Measurements from ENCODE around the gene UBE2Z.
"Not testable (repeated sequence)": the region's sequence is repeated elsewhere in the genome, so short reads cannot be mapped to it uniquely, and the experiment has no call there.

UBE2Z gene

DNA sequence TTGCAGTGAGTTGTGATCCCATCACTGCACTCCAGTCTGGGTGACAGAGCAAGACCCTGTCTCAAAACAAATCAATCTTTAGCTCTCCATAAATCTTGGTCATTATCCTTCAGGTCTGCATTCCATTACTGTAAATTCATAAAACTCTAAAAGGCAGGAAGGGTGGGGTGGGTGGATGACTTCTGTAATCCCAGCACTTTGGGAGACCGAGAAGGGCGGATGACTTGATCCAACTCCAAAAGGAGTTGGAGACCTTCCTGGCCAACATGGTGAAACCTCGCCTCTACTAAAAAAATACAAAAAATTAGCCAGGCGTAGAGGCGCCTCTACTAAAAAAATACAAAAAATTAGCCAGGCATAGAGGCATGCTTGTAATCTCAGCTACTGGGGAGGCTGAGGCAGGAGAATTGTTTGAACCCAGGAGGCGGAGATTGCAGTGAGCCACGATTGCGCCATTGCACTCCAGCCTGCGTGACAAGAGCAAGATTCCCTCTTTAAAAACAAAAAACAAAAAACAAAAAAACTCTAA, 2.2 kb upstream of the UBE2Z start:
- DNase-seq: no peak

DNA sequence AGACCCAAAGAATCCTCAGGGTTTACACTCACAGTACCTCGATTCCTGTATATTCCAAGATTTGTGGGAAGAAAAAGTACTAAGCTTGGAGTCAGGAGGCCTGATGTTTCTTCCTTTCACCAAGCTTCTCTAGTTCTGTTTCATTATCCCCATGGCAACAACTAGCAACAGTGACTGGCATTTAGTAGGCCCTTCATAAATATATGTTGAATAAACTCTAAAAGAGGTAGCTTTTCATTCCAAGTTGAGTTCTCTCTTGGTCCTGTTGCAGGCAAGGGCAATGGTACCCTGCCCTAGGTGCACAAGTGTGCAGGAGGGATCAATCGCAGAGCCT, 527 bp upstream of the UBE2Z start:
- no peak for DNase-seq

DNA sequence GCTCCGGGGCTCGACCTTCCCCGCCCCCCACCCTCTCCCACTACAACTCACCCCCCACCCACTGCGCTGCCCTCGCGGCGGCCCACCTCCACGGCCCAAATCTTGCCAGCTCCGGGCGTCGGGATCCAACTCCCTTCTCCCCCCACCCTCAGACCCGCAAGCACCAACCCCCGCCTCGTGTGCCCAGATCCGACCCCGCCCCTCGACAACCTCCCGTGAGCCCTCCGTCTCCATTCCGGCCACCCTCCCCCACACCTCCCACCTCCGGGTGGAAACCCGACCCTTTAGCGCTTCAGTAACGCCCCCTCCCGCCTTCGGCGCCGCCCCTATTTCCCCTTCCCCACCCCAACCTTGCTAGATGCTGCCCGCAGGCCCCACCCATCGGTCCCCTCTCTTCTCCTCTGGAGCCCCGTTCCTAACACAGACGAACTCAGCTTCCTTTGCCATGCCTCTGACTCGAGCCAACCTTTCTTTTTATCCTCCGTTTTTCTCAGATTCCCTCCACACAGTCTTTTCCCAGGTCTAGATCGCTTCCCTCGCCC, 717 bp downstream of the UBE2Z start:
- DNase-seq: peak; percentile 89 to 97

DNA sequence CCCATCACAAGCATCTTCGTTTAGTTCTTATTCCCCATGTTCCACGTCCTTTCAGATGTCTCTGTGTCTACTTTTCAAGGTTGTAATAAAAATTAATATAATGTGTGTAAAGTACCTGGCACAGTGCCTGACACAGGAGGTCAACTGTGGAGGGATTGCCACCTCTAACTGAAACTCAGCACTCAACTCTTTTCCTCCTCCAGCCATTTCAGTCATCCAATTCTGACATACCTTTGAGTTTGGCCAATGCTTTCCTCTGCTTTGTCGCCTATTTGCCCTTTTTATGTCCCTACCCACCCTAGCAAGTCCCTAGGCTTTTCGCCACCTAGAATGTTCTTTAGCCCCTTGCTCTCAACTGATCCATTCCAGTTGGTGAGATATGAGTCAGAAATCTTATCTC, 1.6 kb downstream of the UBE2Z start:
- DNase-seq: no peak

DNA sequence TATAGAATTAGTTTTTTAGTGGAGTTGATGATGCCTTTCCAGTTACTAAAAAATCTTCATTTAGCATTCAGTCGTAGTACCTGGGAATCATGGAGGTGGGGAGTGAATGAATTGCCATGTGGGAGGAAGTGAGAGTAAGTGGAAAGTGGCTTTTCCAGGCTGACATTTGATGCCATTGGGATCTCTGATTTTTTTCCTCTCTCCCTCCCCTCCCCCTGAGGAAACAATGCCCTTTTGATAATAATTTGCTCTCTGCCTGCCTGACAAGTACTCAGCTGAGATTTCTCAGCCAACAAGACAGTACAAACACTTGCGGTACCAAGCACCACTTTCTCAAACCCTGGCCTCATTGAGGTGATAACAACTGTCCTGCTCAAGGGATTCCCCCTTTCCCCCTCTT, 2.2 kb downstream of the UBE2Z start:
- DNase-seq: no peak

DNA sequence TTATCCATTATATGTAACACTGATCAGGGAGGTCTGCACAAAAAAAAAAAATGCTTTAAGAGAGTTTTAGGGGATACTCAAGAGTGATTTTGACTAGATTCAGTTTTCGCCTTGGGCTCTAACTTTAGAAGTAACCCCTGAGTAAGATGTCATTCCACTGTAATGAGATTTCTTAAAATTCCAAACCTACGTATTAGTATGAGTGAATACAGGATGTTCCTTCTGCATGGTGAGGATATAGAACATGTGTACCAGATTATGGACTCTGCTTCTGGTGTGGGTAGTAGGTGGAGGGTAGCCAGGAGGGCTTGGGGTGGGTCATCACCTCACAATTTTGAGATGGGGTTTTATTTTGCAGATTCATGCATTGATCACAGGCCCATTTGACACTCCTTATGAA, 4.3 kb downstream of the UBE2Z start:
- DNase-seq: no peak

DNA sequence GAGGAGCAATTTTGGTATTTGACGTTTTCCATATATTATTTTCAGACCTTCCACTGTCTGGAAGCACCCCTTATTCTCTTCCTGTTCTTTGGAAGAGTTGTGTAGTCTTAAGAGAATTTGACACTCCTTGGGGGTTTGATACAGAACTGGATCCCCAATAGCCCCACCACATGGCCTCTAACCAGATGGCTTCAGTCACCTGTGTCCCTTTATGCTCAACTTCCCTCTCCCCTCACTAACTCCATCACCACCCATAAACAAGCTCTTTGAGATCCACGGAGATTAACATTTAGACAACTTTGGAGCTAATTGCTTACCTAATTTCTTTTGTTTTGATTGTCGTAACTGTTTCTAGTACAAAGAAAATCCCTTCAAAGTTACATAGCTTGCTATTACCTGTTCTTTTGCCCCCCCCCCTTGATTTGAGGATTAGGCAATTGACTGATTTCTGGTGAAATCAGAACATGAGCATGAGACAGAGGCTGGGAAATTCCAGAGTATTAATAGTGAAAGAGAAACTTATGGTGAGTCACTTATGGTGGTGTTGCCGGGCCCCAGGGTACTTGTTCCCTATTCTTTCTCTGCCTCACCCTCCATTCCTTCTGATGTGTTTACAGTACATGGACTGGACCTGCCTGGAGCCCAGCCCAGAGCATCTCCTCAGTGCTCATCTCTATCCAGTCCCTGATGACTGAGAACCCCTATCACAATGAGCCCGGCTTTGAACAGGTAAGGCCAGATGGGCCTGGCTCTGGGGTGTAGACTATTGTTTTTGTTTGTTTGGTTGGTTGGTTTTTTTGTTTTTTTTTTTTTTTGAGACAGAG, 7.5 kb downstream of the UBE2Z start:
- DNase-seq: peak; percentile 55 to 64

DNA sequence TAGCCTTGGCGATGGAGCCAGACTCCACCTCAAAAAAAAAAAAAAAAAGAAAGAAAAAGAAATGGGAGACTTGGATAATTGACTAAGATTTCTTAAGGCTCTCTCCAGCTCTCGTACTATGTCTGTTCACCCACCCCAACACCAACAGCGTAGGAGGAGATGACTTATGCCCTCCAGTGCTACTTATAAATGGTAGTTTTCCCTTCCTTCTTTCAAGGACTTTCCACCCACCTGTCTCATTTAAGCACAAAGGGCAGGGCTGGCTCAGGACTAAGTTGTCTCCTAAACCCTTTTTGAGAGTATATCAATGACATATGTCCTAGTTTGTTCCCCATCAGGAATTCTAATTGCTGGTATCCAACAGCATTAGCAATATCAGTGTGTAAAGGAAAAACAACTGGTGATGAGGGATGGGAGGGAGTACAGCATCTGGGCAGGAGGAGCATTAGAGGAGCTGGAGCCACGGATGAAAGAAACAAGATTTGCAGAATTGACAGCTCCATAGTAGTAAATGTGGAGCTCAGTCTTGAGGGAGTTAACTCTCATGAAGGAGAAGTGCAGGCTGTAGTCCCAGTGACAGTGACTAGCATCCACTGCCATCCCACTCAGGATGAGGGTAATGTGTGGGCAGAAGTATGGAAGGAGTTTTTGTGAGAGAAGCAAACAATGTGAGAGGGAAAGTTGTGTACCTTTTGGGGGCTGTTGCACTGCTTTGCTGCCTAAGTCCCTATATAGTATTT, 17.2 kb downstream of the UBE2Z start:
- no peak for DNase-seq

DNA sequence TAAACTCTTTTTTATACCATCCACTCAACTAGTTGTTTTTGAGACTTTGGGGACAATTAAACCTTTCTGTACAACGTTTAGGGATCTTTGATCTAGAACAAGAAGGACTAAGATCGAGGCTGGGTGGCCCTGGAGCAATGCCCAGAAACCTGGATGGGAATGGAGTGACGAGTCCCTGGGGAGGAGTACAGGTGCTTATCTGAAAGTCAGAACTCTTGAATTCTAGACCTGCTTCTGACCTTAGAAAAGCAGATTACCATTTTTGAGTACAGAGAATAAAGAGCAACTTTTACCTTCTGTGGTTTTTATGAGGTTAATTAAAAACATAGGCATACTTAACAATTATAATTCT, 17.8 kb downstream of the UBE2Z start:
- no peak for DNase-seq

DNA sequence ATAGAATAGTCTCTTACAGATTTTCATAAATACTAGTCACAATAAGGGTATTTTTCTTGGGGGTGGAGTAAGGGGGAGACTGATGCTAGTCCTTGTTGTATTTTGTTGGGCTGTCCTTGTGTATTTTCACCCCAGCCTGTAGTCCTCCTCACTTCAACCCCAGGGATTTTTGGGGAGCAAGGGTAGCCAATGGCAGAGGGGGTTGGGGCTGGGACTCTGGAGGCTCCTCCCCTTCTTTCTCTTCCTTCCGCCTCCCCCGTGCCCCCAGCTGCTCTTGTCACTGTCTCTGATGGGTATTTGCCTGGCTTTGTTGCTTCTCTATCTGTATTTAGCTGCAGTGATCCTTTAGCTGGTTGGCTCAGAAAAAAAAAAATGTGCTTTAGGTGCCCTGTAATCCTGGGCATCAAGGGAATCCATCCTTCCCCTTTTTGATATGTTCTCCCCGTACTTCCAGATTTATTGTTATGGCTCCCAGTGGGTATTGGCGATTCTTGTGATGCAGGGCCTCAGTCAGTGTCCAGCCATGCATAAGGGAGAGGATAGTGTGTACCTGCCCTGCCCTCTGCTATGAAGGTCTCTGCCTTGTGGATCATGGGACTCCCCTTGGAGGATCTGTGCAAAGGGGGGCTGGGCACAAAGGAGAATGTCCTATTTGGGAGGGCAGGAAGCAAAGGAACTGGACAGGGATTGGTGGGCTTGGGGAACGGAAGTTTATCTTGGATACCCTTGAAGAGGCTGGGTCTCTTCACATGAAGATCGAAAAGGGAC, 20.0 kb downstream of the UBE2Z start:
- DNase-seq: no peak

DNA sequence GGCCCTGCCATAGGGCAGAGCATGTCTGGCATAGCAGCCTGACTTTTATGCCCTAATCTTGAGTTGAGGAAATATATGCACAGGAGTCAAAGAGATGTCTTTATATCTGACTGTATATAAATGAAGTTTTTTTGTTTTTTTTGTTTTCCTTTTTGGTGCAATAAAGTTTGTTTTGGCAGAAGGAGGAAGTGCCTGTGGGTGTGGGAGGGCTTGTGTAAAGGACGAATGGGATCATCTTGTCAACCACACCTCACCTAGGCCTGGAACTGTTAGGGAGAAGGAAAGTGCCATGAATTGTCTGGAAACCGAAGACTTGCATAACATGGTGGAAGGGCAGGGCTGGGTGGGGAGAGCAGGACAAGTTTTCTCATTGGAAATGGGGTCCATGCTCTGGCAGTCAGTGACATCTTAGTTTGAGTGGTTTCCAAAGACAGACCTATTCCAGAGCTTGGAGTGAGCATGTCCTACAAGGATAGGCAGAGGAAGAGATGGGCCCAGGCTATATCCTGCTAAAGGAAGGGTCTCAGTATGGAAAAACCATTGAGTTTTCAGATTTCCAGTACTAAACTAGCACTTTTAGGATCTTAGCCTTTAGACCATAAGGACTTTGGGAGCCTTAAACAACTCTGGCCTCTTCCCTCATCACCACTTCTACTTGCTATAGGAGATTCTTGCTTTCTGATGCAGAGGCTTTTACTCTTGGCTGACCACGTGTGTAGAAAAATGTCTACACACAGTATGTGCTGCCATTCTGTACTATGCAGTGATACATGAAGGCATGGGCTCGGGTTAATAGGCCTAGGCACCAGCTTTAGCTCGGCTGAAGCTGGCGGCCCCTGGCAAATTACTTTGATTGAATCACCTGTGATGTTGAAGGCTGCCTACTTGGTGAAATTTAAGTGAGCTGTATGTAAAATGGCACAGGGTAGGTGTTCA, 20.9 kb downstream of the UBE2Z start:
- no peak for DNase-seq

DNA sequence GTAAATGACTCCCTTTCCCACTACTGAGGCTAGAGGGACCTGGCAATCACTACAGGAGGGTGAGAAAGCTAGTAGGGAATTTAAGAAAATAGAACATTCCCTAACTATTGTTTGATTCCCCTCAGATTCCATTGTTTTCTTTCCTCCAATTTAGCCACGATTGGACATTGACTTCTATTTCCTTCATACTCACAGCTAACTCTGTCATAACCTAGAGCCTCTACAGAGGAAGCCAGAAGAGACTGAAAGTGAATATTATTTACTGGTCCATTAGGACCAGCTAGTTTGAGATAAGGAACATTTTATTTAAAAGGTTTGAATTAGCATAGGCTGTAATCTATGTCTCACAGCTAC, 21.6 kb downstream of the UBE2Z start:
- no peak for DNase-seq

DNA sequence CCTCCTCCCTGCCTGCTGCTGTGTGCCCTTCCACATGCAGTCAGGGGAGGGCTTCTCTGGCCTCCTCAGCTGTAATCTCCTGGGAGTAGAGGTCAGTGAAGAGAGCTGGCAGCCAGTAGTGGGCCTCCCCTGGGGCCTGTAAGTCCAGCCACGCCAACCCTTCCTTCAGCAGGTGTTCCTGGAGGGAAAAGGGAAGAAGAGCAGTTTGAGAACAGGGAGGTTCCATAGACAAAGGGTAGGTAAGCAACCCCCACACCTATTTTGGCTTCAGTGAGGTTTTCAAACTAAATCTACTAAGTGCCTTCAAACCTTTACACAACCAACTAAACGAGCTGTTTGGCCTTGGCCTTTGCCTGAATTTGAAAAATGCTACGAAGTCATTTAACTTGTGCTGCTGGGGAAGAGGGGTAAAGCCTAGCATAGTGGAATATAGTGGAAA, 22.2 kb downstream of the UBE2Z start:
- DNase-seq: no peak

DNA sequence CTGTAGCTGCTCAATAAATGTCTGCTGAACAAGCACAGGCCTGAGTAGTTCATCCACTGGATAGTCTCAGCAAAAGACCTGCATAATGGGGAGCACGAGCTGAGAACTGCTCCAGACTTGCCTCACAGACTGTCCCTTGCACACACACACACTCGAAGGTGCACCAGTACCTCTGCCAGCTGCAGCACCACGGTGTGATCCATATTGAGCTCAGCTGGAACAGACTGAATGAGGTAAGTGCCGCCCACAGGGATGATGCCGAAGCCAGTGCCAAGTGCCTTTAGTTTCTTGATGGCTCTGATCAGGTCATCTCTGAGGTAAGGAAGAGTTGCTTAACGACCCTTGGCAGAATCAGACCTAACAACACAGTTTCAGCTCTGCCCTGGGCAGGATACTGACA, 24.8 kb downstream of the UBE2Z start:
- no peak for DNase-seq

DNA sequence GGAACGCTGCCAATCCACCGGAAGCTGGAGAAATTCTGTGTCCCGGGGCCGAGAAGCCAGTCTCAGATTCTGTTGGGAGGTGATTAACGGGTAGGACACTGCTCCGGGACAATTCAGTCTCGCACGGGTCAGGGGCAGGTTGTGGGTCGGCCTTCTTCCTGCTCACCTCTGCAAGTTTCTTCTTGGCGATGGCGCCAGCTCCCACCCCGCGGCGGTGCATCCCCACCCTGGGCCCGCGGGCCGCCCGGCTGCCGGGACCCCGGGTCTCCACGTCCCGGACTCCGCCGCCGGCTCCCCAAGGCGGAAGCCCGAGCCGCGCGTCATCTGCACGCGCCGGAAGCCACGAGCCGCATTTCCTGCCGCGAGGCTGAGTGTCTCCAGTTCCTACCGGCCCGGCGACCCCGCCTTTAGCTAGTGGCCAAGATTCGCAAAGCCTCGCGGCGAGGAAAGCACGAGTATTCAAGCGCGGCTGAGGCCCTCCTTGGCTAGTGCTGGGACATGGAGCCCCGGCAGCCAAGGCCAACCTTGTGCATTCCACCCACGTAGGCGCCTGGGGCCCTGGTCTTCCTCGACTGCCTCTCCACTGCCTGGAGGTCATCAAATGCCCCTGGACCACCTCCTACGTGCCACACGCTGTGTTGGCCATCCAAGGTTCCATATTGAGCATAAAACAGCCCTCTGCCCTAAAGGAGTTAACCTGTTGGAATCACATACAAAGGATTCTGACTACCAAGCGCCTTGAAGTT, 36.5 kb downstream of the UBE2Z start, which contains the start of gene SNF8:
TSS of gene SNF8 (minus strand) at position 328 of the 746 bp plus-strand sequence. CDS start at position 220, 108 bp downstream.
- DNase-seq: peak; percentile 92 to 96

DNA sequence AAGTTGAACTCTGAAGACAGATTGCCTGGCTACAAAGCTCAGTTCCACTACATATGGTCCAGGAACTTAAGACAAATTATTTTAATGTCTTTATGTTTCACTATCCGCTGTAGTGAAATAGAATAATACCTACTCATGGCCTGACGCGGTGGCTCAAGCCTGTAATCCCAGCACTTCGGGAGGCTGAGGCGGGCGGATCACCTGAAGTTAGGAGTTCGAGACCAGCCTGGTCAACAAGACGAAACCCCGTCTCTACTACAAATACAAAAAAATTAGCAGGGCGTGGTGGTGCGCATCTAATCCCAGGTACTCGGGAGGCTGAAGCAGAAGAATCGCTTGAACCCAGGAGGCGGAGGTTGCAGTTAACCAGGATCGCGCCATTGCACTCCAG, 37.0 kb downstream of the UBE2Z start:
- not testable (repeated sequence) for DNase-seq

DNA sequence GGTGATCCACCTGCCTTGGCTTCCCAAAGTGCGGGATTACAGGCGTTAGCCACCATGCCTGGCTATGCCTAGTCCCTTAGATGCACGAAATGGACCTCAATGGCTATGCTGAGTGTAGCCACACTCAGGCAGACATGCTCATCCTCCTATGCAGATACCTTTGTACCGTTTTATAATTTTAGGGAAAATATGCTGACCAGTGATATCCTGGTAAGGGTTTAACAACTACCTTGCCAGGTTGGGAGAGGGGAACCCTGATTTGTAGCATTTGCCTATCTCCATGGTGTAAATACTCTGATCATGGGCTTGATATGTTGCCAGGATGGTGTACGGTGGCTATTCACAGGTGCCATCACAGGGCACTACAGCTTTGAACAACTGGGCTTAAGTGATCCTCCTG, 43.4 kb downstream of the UBE2Z start:
- DNase-seq: no peak

DNA sequence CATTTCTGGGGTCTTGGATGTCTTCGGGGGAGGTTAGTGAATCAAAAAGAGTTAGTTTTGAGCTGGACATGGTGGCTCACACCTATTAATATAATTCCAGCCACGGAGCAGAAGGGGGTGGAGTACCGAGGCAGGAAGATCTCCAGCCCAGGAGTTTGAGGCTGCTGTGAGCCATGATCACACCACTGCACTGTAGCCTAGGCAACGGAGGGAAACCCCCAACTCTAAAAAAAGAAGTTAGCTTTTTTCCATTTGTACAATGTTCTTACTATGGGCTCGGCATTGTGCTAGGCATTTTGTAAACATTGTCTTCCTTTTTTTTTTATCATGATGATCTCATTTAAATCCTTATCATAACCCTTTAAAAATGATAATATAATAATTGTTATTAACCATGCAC, 44.7 kb downstream of the UBE2Z start:
- no peak for DNase-seq

DNA sequence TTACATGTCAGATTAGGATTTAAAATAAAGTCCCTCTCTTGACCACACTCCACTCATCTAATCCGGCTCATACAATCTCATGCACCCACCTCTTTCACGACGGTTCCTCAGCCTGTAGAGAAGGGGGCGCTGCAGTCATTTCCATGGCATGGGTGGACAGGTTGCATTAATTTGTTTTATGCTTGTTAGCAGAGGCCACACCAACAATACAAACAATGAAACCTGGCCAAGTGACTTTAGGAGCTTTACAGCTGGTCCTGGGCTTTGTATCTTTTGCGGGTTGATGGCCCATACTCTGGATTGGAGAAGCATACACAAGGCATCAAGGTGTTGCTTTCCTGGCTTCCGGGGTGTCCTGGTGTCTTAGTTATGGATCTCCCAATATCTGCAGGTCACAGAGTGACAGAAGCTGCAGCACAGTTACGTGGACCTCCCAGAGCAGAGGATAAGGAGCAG, 46.1 kb downstream of the UBE2Z start:
- no peak for DNase-seq

DNA sequence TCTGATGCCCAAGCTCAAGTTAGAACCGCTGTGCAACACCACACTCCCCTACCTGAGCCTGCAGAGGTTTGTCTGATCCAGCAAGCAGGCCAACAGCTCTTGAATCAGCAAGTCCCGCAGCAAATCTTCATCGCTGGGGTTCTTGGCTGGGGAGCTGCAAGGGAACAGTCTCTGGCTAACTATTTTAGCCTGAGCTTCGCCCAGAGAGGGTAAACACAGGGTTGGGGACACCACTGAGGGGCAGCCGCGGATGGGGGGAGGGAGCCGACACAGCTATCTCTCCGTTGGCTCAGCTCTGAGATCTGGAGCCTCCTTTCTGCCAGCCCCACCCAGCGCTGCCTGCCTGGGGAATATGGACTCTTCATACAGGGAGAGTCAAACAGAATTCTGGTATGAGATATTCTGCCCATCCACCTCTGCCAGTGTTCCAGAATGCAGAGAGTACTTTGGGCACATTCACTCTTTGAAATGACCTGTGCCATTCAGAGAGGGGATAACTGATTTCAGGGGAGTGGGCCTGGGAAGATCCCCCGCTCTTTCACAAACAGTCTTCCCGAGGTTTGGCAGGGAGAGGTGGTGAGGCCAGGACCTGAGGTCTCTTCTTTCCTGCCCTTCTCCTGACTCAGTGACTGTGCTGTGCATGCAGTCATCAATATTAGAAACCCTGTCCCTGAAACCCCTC, 52.8 kb downstream of the UBE2Z start:
- DNase-seq: no peak

Measured in stimulated activated CD4-positive, alpha-beta T cell treated with anti-CD3 and anti-CD28 coated beads, Interleukin-2, amount 100 ng/mL, for 24 hours (primary cell).